ENCODE data around the gene MYOD1. TPM values are rescaled to one million over a fixed set of nuclear protein-coding genes. Genes with fewer than 3 reads are reported as not detected.

MYOD1 gene
- total and polyA plus RNA-seq, 2 of the 13 experiments (the other 11 are each of a cell fraction or from before 2014, with no cell fraction given) = not detected

DNA sequence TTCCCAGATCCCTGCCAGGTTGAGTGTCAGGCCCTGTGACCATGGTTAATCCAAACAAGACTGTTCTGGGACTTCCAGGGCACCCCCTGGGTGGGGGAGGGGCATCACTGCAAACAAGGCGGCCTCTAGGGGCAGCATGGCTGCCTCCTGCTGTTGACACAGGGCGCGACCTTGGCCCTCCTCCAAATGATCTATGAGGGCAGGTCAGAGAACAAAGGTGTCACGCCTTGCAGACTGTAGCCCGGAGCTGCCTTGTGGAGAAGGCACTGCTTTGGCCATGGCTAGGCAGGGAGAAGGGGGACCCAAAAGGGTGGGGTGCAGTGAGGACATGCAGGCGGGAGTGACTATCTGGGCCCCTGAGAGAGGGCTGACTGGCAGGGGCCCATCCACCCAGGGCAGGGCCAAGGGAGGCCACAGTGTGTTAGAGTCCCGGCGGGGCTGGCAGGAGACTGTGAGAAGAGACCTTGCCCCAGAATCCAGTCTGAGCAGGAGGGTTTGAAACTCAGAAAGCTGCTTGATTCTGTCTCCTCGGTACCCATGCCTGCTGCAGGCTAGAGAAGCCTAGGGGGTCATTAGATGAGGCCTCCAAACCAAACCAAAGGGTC, 50.8 kb downstream of the MYOD1 start (continued):
- TF ChIP-seq, protein P1, sequence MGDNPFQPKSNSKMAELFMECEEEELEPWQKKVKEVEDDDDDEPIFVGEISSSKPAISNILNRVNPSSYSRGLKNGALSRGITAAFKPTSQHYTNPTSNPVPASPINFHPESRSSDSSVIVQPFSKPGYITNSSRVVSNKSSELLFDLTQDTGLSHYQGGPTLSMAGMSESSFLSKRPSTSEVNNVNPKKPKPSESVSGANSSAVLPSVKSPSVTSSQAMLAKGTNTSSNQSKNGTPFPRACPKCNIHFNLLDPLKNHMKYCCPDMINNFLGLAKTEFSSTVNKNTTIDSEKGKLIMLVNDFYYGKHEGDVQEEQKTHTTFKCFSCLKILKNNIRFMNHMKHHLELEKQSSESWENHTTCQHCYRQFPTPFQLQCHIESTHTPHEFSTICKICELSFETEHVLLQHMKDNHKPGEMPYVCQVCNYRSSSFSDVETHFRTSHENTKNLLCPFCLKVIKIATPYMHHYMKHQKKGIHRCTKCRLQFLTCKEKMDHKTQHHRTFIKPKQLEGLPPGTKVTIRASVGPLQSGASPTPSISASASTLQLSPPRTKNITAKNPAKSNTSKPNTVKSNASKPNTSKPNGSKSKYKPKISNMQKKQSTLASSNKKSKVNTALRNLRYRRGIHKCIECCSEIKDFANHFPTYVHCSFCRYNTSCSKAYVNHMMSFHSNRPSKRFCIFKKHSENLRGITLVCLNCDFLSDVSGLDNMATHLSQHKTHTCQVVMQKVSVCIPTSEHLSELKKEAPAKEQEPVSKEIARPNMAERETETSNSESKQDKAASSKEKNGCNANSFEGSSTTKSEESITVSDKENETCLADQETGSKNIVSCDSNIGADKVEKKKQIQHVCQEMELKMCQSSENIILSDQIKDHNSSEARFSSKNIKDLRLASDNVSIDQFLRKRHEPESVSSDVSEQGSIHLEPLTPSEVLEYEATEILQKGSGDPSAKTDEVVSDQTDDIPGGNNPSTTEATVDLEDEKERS (CRISPR knock-in tag; IDR thresholded peaks at IDR 0.05) = peak; percentile 94
- TF ChIP-seq PHB2 (IDR thresholded peaks at IDR 0.05; ENCODE audit: partially characterized antibody) (no peak), ZNF772 (CRISPR knock-in tag; IDR thresholded peaks at IDR 0.05) (peak; percentile 97), ZNF652 (CRISPR knock-in tag; IDR thresholded peaks at IDR 0.05; ENCODE audit: borderline replicate concordance, low read depth) (no peak), STAG1 (CRISPR knock-in tag; IDR thresholded peaks at IDR 0.05) (no peak; the same call in 1 of the 2 replicates), MXD4 (CRISPR knock-in tag; IDR thresholded peaks at IDR 0.05) (no peak), MTA1 (CRISPR knock-in tag; IDR thresholded peaks at IDR 0.05; ENCODE audit: borderline replicate concordance) (peak; percentile 100)
- TF ChIP-seq, protein P2, sequence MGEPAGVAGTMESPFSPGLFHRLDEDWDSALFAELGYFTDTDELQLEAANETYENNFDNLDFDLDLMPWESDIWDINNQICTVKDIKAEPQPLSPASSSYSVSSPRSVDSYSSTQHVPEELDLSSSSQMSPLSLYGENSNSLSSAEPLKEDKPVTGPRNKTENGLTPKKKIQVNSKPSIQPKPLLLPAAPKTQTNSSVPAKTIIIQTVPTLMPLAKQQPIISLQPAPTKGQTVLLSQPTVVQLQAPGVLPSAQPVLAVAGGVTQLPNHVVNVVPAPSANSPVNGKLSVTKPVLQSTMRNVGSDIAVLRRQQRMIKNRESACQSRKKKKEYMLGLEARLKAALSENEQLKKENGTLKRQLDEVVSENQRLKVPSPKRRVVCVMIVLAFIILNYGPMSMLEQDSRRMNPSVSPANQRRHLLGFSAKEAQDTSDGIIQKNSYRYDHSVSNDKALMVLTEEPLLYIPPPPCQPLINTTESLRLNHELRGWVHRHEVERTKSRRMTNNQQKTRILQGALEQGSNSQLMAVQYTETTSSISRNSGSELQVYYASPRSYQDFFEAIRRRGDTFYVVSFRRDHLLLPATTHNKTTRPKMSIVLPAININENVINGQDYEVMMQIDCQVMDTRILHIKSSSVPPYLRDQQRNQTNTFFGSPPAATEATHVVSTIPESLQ (CRISPR knock-in tag; conservative IDR thresholded peaks at IDR 0.05) = no peak
- TF ChIP-seq, protein P3, sequence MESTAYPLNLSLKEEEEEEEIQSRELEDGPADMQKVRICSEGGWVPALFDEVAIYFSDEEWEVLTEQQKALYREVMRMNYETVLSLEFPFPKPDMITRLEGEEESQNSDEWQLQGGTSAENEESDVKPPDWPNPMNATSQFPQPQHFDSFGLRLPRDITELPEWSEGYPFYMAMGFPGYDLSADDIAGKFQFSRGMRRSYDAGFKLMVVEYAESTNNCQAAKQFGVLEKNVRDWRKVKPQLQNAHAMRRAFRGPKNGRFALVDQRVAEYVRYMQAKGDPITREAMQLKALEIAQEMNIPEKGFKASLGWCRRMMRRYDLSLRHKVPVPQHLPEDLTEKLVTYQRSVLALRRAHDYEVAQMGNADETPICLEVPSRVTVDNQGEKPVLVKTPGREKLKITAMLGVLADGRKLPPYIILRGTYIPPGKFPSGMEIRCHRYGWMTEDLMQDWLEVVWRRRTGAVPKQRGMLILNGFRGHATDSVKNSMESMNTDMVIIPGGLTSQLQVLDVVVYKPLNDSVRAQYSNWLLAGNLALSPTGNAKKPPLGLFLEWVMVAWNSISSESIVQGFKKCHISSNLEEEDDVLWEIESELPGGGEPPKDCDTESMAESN (CRISPR knock-in tag; conservative IDR thresholded peaks at IDR 0.05) = peak; percentile 97
- TF ChIP-seq, protein P4, sequence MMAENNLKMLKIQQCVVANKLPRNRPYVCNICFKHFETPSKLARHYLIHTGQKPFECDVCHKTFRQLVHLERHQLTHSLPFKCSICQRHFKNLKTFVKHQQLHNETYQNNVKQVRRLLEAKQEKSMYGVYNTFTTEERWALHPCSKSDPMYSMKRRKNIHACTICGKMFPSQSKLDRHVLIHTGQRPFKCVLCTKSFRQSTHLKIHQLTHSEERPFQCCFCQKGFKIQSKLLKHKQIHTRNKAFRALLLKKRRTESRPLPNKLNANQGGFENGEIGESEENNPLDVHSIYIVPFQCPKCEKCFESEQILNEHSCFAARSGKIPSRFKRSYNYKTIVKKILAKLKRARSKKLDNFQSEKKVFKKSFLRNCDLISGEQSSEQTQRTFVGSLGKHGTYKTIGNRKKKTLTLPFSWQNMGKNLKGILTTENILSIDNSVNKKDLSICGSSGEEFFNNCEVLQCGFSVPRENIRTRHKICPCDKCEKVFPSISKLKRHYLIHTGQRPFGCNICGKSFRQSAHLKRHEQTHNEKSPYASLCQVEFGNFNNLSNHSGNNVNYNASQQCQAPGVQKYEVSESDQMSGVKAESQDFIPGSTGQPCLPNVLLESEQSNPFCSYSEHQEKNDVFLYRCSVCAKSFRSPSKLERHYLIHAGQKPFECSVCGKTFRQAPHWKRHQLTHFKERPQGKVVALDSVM (CRISPR knock-in tag; IDR thresholded peaks at IDR 0.05) = peak; percentile 82
- TF ChIP-seq, protein P5, sequence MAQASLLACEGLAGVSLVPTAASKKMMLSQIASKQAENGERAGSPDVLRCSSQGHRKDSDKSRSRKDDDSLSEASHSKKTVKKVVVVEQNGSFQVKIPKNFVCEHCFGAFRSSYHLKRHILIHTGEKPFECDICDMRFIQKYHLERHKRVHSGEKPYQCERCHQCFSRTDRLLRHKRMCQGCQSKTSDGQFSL (CRISPR knock-in tag; IDR thresholded peaks at IDR 0.05) = peak; percentile 87
- TF ChIP-seq, protein P6, sequence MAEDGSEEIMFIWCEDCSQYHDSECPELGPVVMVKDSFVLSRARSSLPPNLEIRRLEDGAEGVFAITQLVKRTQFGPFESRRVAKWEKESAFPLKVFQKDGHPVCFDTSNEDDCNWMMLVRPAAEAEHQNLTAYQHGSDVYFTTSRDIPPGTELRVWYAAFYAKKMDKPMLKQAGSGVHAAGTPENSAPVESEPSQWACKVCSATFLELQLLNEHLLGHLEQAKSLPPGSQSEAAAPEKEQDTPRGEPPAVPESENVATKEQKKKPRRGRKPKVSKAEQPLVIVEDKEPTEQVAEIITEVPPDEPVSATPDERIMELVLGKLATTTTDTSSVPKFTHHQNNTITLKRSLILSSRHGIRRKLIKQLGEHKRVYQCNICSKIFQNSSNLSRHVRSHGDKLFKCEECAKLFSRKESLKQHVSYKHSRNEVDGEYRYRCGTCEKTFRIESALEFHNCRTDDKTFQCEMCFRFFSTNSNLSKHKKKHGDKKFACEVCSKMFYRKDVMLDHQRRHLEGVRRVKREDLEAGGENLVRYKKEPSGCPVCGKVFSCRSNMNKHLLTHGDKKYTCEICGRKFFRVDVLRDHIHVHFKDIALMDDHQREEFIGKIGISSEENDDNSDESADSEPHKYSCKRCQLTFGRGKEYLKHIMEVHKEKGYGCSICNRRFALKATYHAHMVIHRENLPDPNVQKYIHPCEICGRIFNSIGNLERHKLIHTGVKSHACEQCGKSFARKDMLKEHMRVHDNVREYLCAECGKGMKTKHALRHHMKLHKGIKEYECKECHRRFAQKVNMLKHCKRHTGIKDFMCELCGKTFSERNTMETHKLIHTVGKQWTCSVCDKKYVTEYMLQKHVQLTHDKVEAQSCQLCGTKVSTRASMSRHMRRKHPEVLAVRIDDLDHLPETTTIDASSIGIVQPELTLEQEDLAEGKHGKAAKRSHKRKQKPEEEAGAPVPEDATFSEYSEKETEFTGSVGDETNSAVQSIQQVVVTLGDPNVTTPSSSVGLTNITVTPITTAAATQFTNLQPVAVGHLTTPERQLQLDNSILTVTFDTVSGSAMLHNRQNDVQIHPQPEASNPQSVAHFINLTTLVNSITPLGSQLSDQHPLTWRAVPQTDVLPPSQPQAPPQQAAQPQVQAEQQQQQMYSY (CRISPR knock-in tag; IDR thresholded peaks at IDR 0.05) = no peak
- TF ChIP-seq, protein P7, sequence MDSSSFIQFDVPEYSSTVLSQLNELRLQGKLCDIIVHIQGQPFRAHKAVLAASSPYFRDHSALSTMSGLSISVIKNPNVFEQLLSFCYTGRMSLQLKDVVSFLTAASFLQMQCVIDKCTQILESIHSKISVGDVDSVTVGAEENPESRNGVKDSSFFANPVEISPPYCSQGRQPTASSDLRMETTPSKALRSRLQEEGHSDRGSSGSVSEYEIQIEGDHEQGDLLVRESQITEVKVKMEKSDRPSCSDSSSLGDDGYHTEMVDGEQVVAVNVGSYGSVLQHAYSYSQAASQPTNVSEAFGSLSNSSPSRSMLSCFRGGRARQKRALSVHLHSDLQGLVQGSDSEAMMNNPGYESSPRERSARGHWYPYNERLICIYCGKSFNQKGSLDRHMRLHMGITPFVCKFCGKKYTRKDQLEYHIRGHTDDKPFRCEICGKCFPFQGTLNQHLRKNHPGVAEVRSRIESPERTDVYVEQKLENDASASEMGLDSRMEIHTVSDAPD (CRISPR knock-in tag; IDR thresholded peaks at IDR 0.05) = peak; percentile 85
